NCI-H82 treated with DMSO at 0.1 percent for 48 hours (cell line): ENCODE results near the gene MCRIP2.

Source experiments
- DNase-seq: peaks from one replicate; lab custom pipeline; 2025; ENCODE audit not compliant: unreplicated experiment; lab: John Stamatoyannopoulos, UW

The MCRIP2 gene

DNA sequence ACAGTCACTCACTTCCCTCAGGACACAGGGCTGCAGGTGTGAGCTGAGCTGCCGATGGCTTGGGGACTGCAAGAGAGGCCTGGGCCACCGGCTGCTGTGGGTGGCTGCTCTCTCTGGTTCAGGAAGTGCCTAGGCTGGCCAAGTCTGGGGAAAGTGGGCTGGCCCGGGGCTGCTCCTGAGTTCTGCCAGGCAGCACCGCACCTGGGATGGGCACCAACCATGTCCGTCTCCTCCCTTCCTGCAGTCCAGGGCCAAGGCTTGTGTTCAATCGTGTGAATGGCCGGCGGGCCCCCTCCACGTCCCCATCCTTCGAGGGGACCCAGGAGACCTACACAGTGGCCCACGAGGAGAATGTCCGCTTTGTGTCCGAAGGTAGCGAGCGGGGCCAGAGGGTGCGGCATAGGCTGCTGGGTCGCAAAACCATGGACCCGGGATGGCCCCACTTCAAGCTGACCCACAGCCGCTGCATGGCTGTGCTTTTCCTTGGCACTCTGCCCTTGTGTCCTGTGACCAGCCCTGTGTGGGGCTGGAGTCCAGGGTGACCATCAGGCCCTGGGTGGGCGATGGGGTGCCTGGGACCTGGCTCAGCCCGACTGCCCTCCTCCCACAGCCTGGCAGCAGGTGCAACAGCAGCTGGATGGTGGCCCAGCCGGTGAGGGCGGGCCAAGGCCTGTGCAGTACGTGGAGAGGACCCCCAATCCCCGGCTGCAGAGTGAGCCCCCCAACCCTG, 5.7 kb downstream of the MCRIP2 start:
- DNase-seq = no peak

DNA sequence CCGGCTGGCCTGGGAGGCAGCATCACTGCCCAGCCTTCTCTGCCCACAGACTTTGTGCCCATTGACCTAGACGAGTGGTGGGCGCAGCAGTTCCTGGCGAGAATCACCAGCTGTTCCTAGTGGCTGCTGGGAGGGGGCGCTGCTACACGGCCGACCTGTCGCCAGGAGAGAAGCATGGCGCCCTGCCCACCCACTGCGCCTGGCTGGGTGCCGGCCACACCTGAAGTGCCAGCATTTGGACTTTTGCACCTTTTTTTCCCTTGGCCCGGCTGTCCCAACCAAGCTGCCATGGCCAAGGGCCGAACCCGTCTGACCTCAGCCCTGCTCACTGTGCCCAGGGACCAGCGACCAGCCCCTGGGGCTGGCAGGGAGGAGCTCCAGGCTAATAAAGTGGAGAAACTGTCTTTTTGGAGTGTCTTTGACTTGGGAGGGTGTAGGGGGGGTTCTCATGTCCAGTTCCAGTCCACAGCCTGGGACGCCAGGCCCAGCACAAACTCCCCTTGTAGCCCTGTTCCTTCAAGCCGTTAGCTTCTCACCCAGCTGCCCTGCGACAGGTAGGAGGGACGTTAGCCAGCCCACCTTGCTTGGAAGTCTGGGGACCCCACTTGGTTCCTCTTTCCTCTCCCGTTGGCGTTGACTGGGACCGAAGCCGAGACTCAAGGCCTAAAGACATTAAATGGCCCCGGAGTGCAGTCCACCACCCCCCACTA, 6.6 kb downstream of the MCRIP2 start:
- DNase-seq = peak; percentile 14

DNA sequence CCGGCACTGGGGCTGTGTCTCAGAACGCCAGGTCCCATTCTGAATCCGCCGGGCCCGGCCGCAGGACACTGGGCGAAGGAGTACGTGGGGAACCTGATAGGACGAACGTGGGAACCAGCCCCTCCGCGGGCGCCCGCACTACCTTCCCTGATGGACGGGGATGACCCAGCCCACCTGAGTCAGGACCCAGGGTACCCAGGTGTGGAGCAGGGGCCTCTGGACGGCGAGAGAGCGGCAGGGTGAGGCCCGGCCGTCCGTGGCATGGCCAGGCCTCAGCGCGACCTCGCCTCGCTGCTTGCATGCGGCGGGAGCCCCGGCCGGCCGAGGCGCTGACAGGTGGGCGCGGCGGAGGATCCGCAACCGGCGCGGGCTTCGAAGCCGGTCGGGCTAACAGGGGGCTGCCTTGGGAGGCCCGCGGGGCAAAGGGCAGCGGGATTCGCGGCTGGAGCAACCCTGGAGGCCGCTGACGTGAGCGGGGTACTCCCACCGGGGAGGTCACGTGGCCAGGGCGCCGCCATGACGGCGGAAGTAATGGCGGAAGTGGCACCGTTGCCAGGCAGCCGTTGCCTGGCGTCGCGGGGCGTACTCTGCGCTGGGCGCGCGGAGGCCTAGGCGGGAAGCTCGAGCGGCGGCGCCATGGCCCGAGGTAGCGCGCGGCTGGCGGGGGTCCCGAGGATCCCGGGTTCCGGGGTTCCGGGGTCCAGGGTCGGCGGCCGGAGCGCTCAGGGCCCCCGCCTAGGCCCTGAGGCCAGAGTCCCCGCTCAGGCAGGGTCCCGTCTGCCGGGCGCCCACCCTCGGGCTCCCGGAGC, 7.4 kb downstream of the MCRIP2 start, which contains the start of gene WDR90:
TSS of gene WDR90 (plus strand) at position 585 of the 809 bp plus-strand sequence. CDS start at position 637, 52 bp downstream.
- peak; percentile 56 for DNase-seq

DNA sequence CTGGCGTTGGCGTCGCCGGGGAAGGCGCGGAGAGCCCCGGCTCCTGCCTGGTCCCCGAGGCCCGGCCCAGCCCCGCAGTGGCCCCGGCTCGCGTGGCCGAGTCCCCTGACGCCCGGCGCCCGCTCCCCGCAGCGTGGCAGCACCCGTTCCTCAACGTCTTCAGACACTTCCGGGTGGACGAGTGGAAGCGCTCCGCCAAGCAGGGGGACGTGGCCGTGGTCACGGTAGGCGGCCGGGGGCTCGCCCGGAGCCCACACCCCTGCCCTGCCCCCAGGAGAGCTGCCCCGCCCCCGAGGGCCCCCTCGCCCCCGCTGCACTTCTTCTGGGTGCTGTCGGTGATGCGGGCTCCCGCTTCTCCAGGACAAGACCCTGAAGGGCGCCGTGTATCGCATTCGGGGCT, 8.0 kb downstream of the MCRIP2 start:
- no peak for DNase-seq

DNA sequence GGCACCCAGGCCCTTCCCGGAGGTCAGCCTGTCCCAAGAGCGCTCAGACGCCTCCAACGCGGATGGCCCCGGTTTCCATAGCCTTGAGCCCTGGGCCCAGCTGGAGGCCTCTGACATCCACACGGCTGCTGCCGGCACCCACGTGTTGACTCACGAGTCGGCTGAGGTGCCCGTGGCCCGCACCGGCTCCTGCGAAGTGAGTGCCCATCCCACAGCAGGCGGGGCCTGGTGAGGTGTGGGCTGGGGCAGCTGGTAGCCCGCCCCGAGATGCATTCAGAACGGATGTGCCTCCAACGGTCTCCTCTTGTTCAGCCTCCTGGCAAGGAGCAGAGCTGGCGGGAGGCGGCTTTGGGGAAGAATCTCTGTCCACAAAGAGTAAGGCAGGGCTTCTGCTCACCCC, 10.2 kb downstream of the MCRIP2 start:
- no peak for DNase-seq

DNA sequence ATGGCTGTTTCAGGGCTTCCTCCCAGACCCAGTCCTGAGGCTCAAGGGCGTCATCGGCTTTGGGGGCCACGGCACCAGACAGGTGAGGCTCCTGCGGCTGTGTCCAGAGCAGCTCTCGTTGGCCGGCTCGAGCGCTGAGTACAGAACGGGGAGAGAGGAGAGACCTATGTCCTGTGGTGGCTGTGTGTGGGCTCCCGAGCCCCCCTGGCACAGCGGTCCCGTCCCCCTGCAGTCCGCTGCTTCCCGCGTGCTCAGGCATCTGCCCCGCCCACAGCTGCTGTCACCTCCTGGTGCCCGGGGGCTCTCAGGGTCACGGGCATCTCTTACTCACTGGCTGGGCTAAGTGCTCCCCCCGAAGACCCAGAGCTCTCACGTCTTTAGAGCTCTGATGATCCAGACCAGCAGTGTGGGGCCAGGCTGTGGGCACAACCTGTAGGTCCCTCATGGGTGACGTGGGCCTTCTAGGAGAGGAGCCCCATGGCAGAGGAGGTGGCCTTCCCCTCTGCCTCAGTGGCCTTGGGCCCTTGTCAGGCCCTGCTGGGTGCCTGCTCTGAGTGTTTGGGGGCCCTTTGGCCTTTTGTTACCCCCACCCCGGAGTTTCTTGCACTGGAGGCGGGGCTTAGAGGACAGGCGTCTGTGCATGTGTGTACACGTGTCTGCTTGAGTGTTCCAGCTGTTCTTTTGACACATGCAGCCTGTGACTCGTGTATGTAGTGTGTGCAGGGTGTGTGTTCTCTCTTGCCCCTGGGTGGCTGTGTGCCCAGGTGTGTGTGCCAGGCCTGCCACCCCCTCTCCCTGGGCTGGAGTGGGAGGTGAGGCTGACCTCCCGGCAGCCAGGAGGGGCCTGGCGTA, 11.1 kb downstream of the MCRIP2 start:
- DNase-seq = no peak

DNA sequence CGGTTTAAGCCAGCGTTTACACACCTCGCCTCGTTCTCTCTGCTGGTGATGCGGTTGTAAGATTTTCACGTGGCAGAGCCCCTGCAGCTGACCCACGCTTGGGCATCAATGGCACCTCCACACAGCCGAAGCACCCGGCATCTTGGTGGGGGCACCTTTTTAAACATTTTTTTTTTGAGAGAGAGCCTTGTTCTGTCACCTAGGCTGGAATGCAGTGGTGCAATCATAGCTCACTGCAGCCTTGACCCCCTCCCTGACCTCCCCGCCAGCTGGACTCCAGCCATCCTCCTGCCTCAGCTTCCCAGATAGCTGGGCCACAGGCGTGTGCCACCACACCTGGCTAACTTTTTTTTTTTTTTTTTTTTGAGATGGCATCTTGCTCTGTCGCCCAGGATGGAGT, 12.4 kb downstream of the MCRIP2 start:
- DNase-seq = no peak

DNA sequence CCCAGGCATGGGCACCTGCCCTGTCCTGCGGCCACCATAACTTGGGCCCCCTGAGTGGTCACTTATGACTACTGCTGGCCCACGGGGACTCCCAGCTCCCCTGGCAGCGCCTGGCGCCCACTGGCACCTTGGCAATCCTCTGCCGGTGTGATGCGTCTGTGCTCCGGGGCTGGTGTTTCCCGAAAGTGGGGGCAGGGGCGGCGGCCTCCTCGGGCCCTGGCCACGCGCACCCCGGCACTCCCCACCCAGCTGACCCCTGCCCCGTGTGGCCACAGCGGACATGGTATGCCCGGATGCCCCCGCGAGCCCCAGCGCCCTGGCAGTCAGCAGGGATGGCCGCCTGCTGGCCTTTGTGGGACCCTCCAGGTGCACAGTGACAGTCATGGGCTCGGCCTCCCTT, 15.9 kb downstream of the MCRIP2 start:
- no peak for DNase-seq

DNA sequence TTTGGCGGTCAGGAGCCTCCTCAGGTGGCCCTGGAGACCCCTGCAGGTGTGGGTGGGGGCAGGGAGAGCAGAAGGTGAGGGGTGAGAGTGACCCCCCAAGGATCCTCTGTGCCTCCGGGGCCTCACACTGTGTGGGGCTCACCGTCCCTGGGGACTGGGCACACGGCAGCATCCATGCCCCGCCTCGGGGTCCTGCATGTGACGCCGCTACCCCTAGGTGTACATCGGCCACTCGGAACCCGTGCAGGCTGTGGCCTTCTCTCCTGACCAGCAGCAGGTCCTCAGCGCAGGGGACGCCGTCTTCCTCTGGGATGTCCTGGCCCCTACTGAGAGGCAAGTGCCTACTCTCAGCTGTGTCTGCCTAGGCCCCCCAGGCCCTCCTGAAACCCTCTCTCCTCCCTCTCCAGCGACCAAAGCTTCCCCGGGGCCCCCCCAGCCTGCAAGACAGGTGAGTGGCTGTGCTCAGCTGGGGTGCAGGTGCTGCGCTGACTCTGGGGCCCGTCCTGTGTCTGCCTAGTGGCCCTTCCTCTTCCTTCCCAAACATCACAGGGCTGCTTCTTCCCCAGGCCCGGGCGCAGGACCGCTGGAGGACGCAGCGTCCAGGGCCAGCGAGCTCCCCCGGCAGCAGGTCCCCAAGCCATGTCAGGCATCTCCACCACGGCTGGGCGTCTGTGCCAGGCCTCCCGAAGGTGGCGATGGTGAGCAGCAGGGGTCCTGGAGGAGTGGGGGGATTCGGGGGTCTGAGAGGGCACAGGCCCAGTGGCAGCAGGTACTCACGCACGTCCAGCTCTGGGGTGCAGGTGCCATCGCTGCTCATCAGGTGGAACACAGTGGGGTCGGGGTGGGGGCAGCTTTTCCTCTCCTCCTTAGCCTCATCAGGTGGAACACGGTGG, 17.3 kb downstream of the MCRIP2 start:
- DNase-seq = no peak

DNA sequence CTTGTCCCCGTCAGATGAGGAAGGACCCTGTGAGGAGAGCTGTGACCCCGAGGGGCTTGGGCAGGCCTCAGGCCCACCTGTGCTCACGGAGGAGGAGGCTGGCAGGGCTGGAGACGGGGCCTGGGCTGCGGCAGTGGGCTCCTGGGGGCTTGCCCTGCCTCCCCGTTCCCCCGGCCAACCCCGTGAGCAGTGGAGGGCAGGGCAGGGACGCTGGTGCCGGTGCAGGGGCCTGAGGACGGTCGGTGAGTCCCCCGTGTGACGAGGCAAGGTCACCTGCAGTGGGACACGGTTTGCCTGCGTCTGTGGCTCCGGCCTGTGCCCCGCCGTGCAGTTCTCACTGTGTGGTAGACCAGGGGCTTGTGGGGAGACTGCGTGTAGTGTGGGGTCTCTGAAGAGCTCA, 18.0 kb downstream of the MCRIP2 start:
- DNase-seq = no peak

DNA sequence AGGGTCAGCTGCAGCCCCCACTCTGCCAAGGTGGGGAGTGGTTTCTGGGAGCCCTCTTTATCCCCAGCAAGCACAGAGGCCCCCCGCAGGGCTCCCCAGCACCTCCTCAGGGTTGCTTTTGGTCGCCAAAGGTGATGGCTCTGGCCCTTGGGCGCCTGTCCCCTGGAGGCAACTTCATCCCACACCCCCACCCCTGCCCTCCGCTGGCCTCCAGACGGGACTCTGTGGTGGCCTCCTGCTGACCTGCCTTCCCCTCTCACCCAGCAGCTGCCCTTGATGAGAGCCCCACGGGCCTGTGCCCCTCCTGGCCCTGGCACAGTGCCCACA, 18.5 kb downstream of the MCRIP2 start:
- DNase-seq = no peak

DNA sequence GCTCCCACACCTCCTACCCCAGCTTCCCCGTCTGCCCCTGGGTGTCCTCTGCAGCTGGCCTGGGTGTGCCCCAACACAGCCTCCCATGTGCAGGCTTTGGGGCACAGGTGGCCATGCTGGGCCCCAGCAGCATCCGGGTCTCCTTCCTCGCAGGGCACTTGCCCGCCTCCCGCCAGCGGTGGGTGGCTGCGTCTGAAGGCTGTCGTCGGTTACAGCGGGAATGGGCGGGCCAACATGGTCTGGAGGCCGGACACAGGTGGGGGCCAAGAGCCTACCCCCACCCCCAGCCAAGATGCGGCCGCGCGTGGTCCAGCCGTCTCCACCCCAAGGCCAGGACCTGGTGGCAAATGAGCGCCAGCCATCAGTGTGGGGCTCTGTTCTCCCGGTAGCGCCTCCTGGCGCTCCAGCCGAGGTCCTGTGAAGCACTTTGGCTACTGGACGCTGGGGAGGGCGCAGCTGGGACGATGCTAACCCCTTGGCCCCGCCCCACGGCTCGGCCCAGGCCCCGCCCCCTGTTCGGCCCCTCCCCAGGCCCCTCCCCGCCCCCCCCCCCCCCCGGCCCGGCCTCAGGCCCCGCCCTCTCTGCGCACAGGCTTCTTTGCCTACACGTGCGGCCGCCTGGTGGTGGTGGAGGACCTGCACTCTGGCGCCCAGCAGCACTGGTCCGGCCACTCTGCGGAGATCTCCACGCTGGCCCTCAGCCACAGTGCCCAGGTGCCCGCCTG, 19.0 kb downstream of the MCRIP2 start:
- DNase-seq = peak; percentile 86

DNA sequence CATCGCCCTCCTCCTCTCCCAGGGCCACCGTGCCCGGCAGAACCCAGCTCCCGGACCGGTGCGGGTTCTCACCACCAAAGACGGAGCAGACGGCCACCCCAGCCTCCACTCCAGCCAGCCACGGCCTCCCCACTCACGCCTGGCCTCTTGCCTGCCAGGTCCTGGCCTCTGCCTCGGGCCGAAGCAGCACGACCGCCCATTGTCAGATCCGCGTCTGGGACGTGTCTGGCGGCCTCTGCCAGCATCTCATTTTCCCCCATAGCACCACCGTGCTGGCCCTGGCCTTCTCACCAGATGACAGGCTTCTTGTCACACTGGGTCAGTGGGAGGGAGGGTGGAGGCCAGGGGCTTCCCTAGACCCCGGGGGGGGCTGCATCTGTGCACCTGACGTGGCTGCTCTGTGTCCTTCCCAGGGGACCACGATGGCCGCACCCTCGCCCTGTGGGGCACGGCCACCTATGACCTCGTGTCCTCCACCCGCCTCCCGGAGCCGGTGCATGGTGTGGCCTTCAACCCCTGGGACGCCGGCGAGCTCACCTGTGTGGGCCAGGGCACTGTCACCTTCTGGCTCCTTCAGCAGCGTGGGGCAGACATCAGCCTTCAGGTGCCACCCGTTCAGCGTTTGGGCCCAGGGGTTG, 19.7 kb downstream of the MCRIP2 start:
- DNase-seq = no peak

DNA sequence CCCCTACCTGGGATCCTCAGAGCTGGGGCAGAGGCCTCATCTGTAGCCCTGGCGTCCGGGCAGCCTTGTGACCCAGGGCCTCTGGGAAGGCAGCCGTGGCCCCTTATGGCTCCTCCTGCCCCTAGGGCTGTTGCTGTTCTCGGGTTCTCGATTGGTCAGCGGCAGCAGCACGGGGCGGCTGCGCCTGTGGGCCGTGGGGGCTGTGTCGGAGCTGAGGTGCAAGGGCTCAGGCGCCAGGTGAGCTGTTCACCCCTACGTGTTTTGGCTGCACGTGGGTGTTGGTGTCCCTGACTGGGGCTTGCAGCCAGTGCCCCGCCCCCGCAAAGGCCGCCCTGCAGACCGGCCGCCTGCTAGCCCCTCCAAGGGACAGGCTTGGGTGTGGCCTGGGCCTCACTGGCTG, 20.5 kb downstream of the MCRIP2 start:
- DNase-seq = no peak

DNA sequence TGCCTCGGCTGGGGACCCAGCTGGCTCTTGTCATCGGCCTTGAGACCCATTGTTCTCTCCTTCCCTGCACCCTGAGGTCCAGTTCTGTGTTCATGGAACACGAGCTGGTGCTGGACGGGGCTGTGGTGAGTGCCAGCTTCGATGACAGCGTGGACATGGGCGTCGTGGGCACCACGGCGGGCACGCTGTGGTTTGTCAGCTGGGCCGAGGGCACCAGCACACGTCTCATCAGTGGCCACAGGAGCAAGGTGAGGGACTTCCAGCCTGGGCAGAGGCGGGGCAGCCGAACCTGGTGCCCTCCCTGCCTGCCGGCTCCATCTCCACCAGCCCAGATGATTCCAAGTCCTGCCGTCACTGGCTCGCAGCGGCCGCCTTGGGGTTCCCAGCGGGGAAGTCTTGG, 21.0 kb downstream of the MCRIP2 start:
- no peak for DNase-seq

DNA sequence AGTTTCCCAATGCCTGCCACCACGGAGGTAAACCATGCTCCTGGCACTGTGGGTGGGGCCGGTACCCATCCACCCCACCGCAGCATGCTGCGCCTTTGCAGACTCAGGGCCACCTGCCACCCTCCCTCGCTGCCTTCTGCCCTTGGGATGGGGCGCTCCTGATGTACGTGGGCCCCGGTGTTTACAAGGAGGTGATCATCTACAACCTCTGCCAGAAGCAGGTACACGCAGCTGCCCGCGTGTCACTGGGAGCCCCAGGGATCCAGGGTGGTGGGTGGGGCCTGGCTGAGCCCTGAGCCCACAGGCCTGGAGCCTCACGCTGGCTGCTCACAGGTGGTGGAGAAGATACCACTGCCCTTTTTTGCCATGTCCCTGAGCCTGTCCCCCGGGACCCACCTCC, 24.9 kb downstream of the MCRIP2 start:
- no peak for DNase-seq

DNA sequence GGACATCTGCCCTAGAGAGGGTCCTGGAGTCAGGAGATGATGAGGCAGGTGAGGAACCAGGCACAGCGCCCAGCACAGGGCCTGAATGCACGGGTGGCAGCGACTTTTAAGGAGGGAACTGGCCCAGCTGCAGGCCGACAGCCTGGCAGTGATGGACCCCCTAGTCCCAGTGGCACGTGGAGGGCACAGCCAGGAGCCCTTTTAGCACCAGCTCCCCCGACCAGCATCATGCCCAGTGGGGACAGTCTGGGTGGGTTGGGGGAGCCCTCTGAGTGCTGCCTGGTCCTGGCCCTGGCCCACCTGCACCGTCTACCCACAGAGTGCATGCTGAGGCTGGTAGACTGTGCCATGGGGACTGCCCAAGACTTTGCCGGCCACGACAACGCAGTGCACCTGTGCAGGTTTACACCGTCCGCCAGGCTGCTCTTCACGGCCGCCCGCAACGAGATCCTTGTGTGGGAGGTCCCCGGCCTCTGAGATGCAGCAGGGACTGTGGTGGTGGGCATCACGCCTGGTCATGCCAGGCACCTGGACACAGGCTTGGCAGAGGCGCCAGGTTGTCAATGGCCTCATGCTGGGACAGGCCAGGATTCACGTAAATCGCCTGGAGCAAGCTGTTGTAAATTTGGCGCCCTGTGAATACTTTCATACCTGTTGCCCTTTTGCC, 25.6 kb downstream of the MCRIP2 start:
- DNase-seq = no peak

DNA sequence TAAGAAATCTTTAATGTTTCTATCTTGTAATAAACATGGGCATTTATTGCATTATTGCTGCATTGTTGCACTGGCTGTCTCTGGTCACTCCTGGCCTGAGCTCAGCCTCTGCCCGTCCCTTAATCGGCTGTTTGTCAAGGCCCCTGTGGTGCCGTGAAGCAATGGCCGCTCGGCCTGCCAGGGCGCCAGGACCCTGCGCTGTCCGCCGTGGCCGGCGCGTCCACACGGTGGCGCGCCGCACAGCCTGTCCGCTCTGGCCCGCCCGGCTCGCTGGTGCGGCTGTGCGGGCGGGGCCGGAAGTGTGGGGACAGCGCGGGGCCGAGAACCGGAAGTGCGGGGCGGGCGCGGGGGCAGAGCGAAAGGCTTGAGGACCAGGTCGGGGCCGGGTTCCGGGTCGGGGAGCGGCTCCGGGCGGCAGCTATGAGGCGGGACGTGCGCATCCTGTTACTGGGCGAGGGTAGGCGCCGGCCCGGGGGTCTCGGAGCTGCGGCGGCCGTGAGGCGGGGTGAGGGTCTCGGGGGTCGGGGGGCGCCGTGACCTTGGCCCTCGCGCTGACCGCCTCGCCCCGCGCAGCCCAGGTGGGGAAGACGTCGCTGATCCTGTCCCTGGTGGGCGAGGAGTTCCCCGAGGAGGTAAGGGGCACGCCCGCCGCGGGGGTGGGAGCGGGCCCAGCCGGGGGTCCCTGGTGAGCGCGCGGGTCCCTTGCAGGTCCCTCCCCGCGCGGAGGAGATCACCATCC, 26.3 kb downstream of the MCRIP2 start, which contains the start of gene RHOT2:
TSS of gene RHOT2 (plus strand) at position 353 of the 739 bp plus-strand sequence. CDS start at position 421, 68 bp downstream.
- DNase-seq = peak; percentile 61
